IMR-90 (cell line): ENCODE results near the gene ATP8B3. TPM values are rescaled to one million over a fixed set of nuclear protein-coding genes. Genes with fewer than 3 reads are reported as not detected.

Source experiments
- ATAC-seq: fragments of 200-7000 bp; cut with Tn5 transposase; 2 replicates; pipeline ENCODE4 v1.9.1; 2020; ENCODE audit warnings: low read depth, mild to moderate bottlenecking, moderate library complexity
- BruUV-seq: library from RNA; stranded (reverse); fragments of 400-500 nt; replicated peaks from 2 replicates; lab custom pipeline; 2021; lab: Mats Ljungman, UMichigan
- CTCF ChIA-PET: fragments of 300-600 bp; formaldehyde crosslinking; extraction: SDS; loops from one replicate; lab custom pipeline; 2021; ENCODE audit warnings: antibody characterized with exemption; lab: Yijun Ruan, JAX
- POLR2A ChIA-PET: fragments of 300-600 bp; sonication (Branson Sonifier 250); formaldehyde crosslinking; loops from one replicate; lab custom pipeline; 2022; ENCODE audit warnings: antibody characterized with exemption; ENCODE audit not compliant: unreplicated experiment; lab: Charles Lee
- DNase-seq: peaks from one replicate; pipeline ENCODE4 v3.0.0; 2013
- H2AFZ ChIP-seq: replicated peaks from 2 replicates; pipeline ENCODE3; 2013; ENCODE audit warnings: low read length, mild to moderate bottlenecking; ENCODE audit not compliant: poor library complexity
- H2AK5ac ChIP-seq: 2 replicates; pipeline ENCODE4 v1.6.1; 2013; ENCODE audit warnings: low read depth, low read length, inconsistent platforms
- H2AK9ac ChIP-seq: replicated peaks from 2 replicates; pipeline ENCODE3; 2013; ENCODE audit warnings: mild to moderate bottlenecking, low read depth, low read length, moderate library complexity; ENCODE audit not compliant: poor library complexity
- H2BK120ac ChIP-seq: 2 replicates; pipeline ENCODE4 v1.6.1; 2013; ENCODE audit warnings: low read depth, low read length, inconsistent platforms
- H2BK15ac ChIP-seq: 3 replicates; pipeline ENCODE4 v1.6.1; 2013; ENCODE audit warnings: low read depth, low read length, inconsistent platforms
- H2BK20ac ChIP-seq: 2 replicates; pipeline ENCODE4 v1.6.1; 2013; ENCODE audit warnings: low read depth, mild to moderate bottlenecking, inconsistent platforms, low read length, moderate library complexity
- H2BK5ac ChIP-seq: 2 replicates; pipeline ENCODE4 v1.6.1; 2013; ENCODE audit warnings: mild to moderate bottlenecking, low read depth, low read length, inconsistent platforms; ENCODE audit not compliant: poor library complexity, severe bottlenecking
- H3K14ac ChIP-seq: replicated peaks from 2 replicates; pipeline ENCODE4 v1.6.1; 2013; ENCODE audit warnings: low read depth, low read length, inconsistent platforms
- H3K18ac ChIP-seq: 2 replicates; pipeline ENCODE4 v1.6.1; 2013; ENCODE audit warnings: low read depth, low read length, control low read depth
- H3K23ac ChIP-seq: 2 replicates; pipeline ENCODE4 v1.6.1; 2013; ENCODE audit warnings: low read depth, low read length, inconsistent platforms
- H3K27ac ChIP-seq: 2 replicates; pipeline ENCODE4 v1.5.1; 2013; ENCODE audit warnings: mild to moderate bottlenecking, control low read depth, low read length; ENCODE audit not compliant: insufficient read depth
- H3K27me3 ChIP-seq: 2 replicates; pipeline ENCODE4 v1.6.1; 2013; ENCODE audit warnings: low read length; ENCODE audit not compliant: control insufficient read depth, insufficient read depth
- H3K36me3 ChIP-seq: 2 replicates; pipeline ENCODE4 v1.6.1; 2013; ENCODE audit warnings: low read length, mixed read lengths; ENCODE audit not compliant: control insufficient read depth, insufficient read depth
- H3K4ac ChIP-seq: 2 replicates; pipeline ENCODE4 v1.6.1; 2013; ENCODE audit warnings: low read depth, low read length, inconsistent platforms
- H3K4me1 ChIP-seq: 2 replicates; pipeline ENCODE4 v1.6.1; 2013; ENCODE audit warnings: low read length, mixed read lengths; ENCODE audit not compliant: control insufficient read depth, insufficient read depth
- H3K4me2 ChIP-seq: 2 replicates; pipeline ENCODE4 v1.6.1; 2013; ENCODE audit warnings: low read depth, mild to moderate bottlenecking, control low read depth, low read length, moderate library complexity
- H3K4me3 ChIP-seq: 2 replicates; pipeline ENCODE4 v1.5.1; 2013; ENCODE audit warnings: low read depth, mild to moderate bottlenecking, control low read depth, low read length, moderate library complexity; ENCODE audit not compliant: insufficient read depth
- H3K56ac ChIP-seq: 2 replicates; pipeline ENCODE4 v1.6.1; 2013; ENCODE audit warnings: low read length, inconsistent platforms; ENCODE audit not compliant: insufficient read depth; ENCODE audit errors: extremely low read depth
- H3K79me1 ChIP-seq, 2 experiments: 2 replicates each; pipeline ENCODE4 v1.6.1; 2013; ENCODE audit warnings: low read length in 2 of 2, inconsistent platforms in 1 of 2, low read depth in 1 of 2
- H3K9ac ChIP-seq: 2 replicates; pipeline ENCODE4 v1.6.1; 2013; ENCODE audit warnings: low read depth, low read length, control low read depth
- H3K9me1 ChIP-seq: 2 replicates; pipeline ENCODE4 v1.6.1; 2013; ENCODE audit warnings: low read length, inconsistent platforms; ENCODE audit not compliant: insufficient read depth
- H3K9me3 ChIP-seq: 2 replicates; pipeline ENCODE4 v1.6.1; 2013; ENCODE audit warnings: low read length; ENCODE audit not compliant: control insufficient read depth, insufficient read depth
- H4K20me1 ChIP-seq: 2 replicates; pipeline ENCODE4 v1.6.1; 2013; ENCODE audit warnings: low read length, inconsistent platforms; ENCODE audit not compliant: insufficient read depth
- H4K5ac ChIP-seq: 2 replicates; pipeline ENCODE4 v1.6.1; 2013; ENCODE audit warnings: mild to moderate bottlenecking, low read depth, low read length, control low read depth
- H4K8ac ChIP-seq, 2 experiments: 2 replicates each; pipeline ENCODE4 v1.6.1; 2013; ENCODE audit warnings: low read depth in 2 of 2, low read length in 2 of 2, control low read depth in 1 of 2, inconsistent platforms in 1 of 2
- H4K91ac ChIP-seq: 2 replicates; pipeline ENCODE4 v1.6.1; 2013; ENCODE audit warnings: low read depth, low read length, inconsistent platforms; ENCODE audit not compliant: insufficient read depth
- FOS ChIP-seq: fragments of 150-350 bp; IDR thresholded peaks from 2 replicates; pipeline ENCODE4 v1.6.1; 2016; ENCODE audit warnings: low read depth, low read length
- RCOR1 ChIP-seq: IDR thresholded peaks from 2 replicates; pipeline ENCODE4 v1.6.1; 2012; ENCODE audit warnings: mild to moderate bottlenecking, low read length, improper control_type of control experiment; ENCODE audit not compliant: insufficient replicate concordance
- WGBS, 2 experiments: methylation state at CpG; one replicate each; pipeline versions ENCODE4 v1.1.5 to v1.1.7; 2013; ENCODE audit warnings: missing lambda C conversion rate in 2 of 2; ENCODE audit not compliant: insufficient read length in 1 of 2; ENCODE audit errors: extremely low coverage in 2 of 2; 5-methylcytosine and 5-hydroxymethylcytosine counted together
- dilution Hi-C: fragments of 300-500 bp; cut with HindIII; formaldehyde crosslinking; loops from one replicate; pipeline ENCODE4 v1.14.3; 2018; ENCODE audit warnings: low sequenced_read_pairs; ENCODE audit not compliant: unreplicated experiment
- in situ Hi-C: fragments of 300-500 bp; cut with MboI; formaldehyde crosslinking; loops from 3 replicates; pipeline ENCODE4 v1.14.3; 2019; ENCODE audit warnings: low sequenced_read_pairs, inconsistent platforms, mixed read lengths
- intact Hi-C: fragments of 100-400 bp; cut with micrococcal nuclease; formaldehyde crosslinking; loops from 2 replicates; pipeline ENCODE4 v1.10.0; 2022
- polyA plus RNA-seq, 3 experiments: library from polyadenylated mRNA; depleted of rRNA; stranded (reverse); fragments of >200 nt; gene quantifications; 2 replicates each; pipeline ENCODE4 v1.2.3, GENCODE V29; 2012; ENCODE audit warnings: low replicate concordance in 1 of 3
- total RNA-seq: library from RNA; depleted of rRNA; stranded (reverse); fragments of >200 nt; gene quantifications from 2 replicates; pipeline ENCODE4 v1.2.3, GENCODE V29; 2012

Gene ATP8B3
- total and polyA plus RNA-seq, 2 of the 4 experiments (the other 2 are of a cell fraction), result 1.6 to 8.1 TPM

DNA sequence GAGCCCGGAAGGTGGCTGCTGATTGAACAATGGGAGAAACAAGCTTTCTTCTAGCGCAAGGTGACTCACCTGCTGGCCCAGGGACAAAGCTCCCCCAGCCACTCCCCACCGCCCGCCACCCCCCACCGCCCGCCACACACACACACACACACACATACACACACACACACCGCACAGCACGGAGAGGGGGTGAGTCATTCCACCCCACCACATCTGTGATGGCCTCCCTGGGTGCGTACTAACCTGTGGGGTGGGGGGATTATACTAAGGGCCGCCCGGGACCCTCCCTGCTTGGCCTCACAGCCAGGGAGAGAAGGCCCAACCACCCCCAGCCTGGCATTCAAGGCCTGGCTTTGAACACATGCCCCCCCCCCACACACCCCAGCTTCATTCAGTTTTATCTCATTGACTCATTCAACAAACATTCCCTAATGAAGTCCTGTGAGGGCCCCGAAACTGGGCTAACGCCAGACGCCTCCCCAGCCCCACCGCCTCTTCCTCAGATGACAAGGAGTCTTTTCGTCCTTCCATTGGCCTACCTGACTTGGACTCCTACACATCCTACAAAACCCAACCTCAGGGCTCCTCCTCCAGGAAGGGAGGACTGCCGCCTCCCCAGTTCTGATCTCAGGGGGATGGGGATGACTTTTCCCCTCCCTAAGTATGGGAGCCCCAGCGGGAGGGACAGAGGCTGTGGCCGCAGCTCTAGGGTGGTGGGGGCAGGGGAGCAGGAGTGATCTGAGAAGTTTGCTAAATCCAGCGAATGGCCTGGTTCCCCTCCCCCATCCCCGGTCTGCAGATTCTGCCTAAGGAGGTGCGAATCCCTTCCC lies 64.6 kb downstream of the ATP8B3 start:
- no peak overlapping the region for H3K18ac ChIP-seq
- no peaks in the 10 kb centered on the region for H3K79me1 ChIP-seq
- dilution Hi-C loops, result no loop called here
- TF ChIP-seq RCOR1 (no peak), FOS (peak; percentile 2; the same call in 1 of the 2 replicates)
- no peak overlapping the region for H3K56ac ChIP-seq
- peak overlapping the region; percentile 68; the same call in 1 of the 3 replicates for H2BK15ac ChIP-seq
- peak overlapping the region; percentile 59; the same call in 1 of the 2 replicates for H3K14ac ChIP-seq
- no peaks in the 10 kb centered on the region for H3K36me3 ChIP-seq
- DNase-seq, result peak; percentile 80
- WGBS, 2 experiments, result 0% methylated on average over 1 of the region's 22 CpGs; no CpG with 5 or more reads in 1 of the 2 experiments
- intact Hi-C loops, result no loop called here
- BruUV-seq, result no TSS peak
- peaks cover 12% of the 10 kb centered on the region for H3K4me1 ChIP-seq
- peak overlapping the region; percentile 2; the same call in 1 of the 2 replicates for H3K4me2 ChIP-seq
- H2BK120ac ChIP-seq, result peak overlapping the region; percentile 48
- peak overlapping the region; percentile 55 for H2AK9ac ChIP-seq
- peak overlapping the region; percentile 83 for H2AFZ ChIP-seq
- H4K5ac ChIP-seq, result no peak overlapping the region
- H2AK5ac ChIP-seq, result peak overlapping the region; percentile 85
- peaks cover 63% of the 10 kb centered on the region for H3K27me3 ChIP-seq
- no peak overlapping the region for H3K9ac ChIP-seq
- ATAC-seq, result peak; percentile 61
- H3K4ac ChIP-seq, result peak overlapping the region; percentile 69
- H4K8ac ChIP-seq, result no peak overlapping the region
- H3K9me1 ChIP-seq, result peaks cover 6% of the 10 kb centered on the region
- in situ Hi-C loops, result no loop called here
- ChIA-PET CTCF (no interaction called here), POLR2A (no interaction called here)
- H2BK20ac ChIP-seq, result no peak overlapping the region
- no peak overlapping the region for H3K27ac ChIP-seq
- H2BK5ac ChIP-seq, result no peak overlapping the region
- H4K91ac ChIP-seq, result no peak overlapping the region; the same call in 1 of the 2 replicates
- H3K9me3 ChIP-seq, result no peaks in the 10 kb centered on the region
- no peak overlapping the region for H3K4me3 ChIP-seq
- peaks cover 6% of the 10 kb centered on the region for H4K20me1 ChIP-seq
- H3K23ac ChIP-seq, result no peak overlapping the region
